GM18868 (cell line): ENCODE results near the gene GLA.
A peak's percentile ranks its signal among the peaks of the same experiment; 100 is the strongest.

Experiments
- ATAC-seq: cut with Tn5 transposase; IDR thresholded peaks from one replicate; pipeline ENCODE4 v1.9.1; 2021; ENCODE audit warnings: mild to moderate bottlenecking, moderate library complexity; ENCODE audit not compliant: unreplicated experiment

Gene GLA

GRCh38 chrX:101359966-101360365 is 47.8 kb downstream of the GLA start:
- ATAC-seq, result no peak

- ATAC-seq, result no peak
These were observed 50.4 kb downstream of the GLA start for GRCh38 chrX:101357166-101357795.

GRCh38 chrX:101349193-101349562 is 58.5 kb downstream of the GLA start:
- ATAC-seq, result no peak

GRCh38 chrX:101348452-101349192 is 59.1 kb downstream of the GLA start, which contains the start of gene TIMM8A:
Gene TIMM8A, minus strand, starts transcription at chrX:101348742. Its CDS starts 78 bp downstream, at chrX:101348664.
- ATAC-seq, result peak; percentile 97

GRCh38 chrX:101347859-101348451 is 59.8 kb downstream of the GLA start:
- ATAC-seq, result no peak
